Transverse colon (tissue), 4 donors: Measurements from ENCODE around the gene ABHD17A. TPM values are rescaled to one million over a fixed set of nuclear protein-coding genes. Genes with fewer than 3 reads are reported as not detected.

Experiments used
- DNase-seq: peaks from one replicate; pipeline ENCODE4 v3.0.0-alpha.2; 2019
- H3K27ac ChIP-seq, 4 donors: fragments of 200-600 bp; sonication (generic); 2 replicates each; pipeline ENCODE4 v1.5.1; 2016 to 2018; ENCODE audit warnings: inconsistent platforms in 4 of 4
- H3K27me3 ChIP-seq: fragments of 200-600 bp; sonication (generic); 2 replicates; pipeline ENCODE4 v1.5.1; 2017; ENCODE audit warnings: inconsistent platforms
- H3K36me3 ChIP-seq, 4 donors: fragments of 200-600 bp; sonication (generic); 2 replicates each; pipeline ENCODE4 v1.5.1; 2017 to 2019; ENCODE audit warnings: inconsistent platforms in 4 of 4
- H3K4me1 ChIP-seq, 4 donors: fragments of 200-600 bp; sonication (generic); 2 replicates each; pipeline ENCODE4 v1.5.1; 2017 to 2020; ENCODE audit warnings: inconsistent platforms in 4 of 4
- H3K4me3 ChIP-seq, 4 donors: fragments of 200-600 bp; sonication (generic); 1 replicate in 1 of 4; 2 replicates in 3 of 4; pipeline versions ENCODE4 v1.5.1 to v1.6.1; 2017 to 2019; ENCODE audit warnings: inconsistent platforms in 4 of 4
- H3K9me3 ChIP-seq, 2 donors: fragments of 200-600 bp; sonication (generic); 2 replicates each; pipeline ENCODE4 v1.5.1; 2017 to 2019; ENCODE audit warnings: inconsistent platforms in 2 of 2
- CTCF ChIP-seq, 5 experiments: fragments of 200-600 bp in 3 of 5; fragments of 450-650 bp in 2 of 5; sonication (generic) in 3 of 5; IDR thresholded peaks; 1 replicate in 2 of 5; 2 replicates in 3 of 5; pipeline ENCODE4 v1.5.1; 2016 to 2017; ENCODE audit warnings: antibody characterized with exemption in 5 of 5, inconsistent platforms in 3 of 5, mild to moderate bottlenecking in 2 of 5, moderate library complexity in 1 of 5
- EP300 ChIP-seq: sonication (generic); formaldehyde crosslinking; IDR thresholded peaks from one replicate; pipeline ENCODE4 v1.6.1; 2017; ENCODE audit warnings: antibody characterized with exemption, low read depth
- POLR2A ChIP-seq: fragments of 450-650 bp; IDR thresholded peaks from one replicate; pipeline ENCODE4 v1.6.1; 2016; ENCODE audit warnings: antibody characterized with exemption, mild to moderate bottlenecking, moderate library complexity
- POLR2AphosphoS5 ChIP-seq, 3 donors: sonication (generic); formaldehyde crosslinking; IDR thresholded peaks; one replicate each; pipeline ENCODE4 v1.6.1; 2016; ENCODE audit warnings: antibody characterized with exemption in 3 of 3
- WGBS, 2 donors: methylation state at CpG; one replicate each; pipeline ENCODE4 v1.1.5; 2018; ENCODE audit warnings: low coverage in 1 of 2; 5-methylcytosine and 5-hydroxymethylcytosine counted together
- in situ Hi-C, 4 donors: fragments of 200-750 bp; cut with MboI; loops; one replicate each; pipeline versions ENCODE4 v1.15.0 to v1.15.1; 2017; ENCODE audit warnings: low sequenced_read_pairs in 3 of 4, low pct_ligation_motif_present in 1 of 4, low pct_unique_long_range_greater_than_20kb in 1 of 4
- intact Hi-C: fragments of 100-400 bp; cut with DNase I; formaldehyde crosslinking; loops from one replicate; pipeline ENCODE4 v1.15.1; 2023; ENCODE audit warnings: low total_unique reads
- total RNA-seq, 4 donors: library from RNA; depleted of rRNA; stranded (reverse); fragments of >200 nt; gene quantifications; one replicate each; pipeline ENCODE4 v1.1.0, GENCODE V29; 2016

ABHD17A gene
- total RNA-seq, 4 donors from 2014 or later, result 90.0 to 179 (median 140) TPM

DNA sequence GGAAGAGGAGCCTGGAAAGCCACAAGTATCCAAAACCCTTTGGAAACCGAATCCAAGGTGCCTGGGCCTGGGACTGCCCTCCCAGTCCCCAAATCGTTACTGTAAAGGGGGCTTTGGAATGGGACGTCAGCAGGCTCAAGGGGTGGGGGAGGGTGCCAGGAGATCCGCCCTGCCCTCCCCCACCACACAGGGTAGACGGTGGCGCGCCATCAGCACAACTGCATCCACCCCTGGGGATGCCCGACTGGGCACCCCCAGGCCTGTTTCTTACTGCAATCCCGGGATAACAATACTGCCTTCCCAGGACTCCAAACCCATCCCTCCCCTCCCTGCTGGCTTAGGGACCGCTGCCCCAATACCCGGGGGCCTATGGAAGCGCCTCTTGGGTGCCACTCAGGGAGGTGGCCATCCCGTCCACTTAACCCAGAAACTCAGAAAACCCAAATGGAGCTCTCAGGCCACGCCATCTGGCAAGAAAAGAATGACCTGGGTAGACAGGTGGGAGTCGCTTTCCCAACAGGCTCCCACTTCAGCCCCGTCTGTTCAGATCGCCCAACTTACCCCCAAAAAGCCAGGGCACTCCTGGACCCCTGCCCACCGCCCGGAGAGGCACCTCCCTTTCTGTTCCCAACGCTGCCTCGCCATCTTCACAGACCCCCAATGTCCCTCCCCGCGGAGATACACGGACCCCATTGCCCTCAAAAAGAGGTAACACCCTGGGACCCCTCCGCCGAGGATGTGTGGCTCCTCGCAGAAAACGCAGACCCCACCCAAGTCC is 24.3 kb downstream of the ABHD17A start:
- Histone ChIP-seq H3K27ac (peak overlapping the region; percentile 91 to 96 (median 93)), H3K36me3 (no peaks in the 10 kb centered on the region), H3K4me3 (peak overlapping the region in 2 of 4 donors; percentile 73 to 75), H3K9me3 (no peaks in the 10 kb centered on the region), H3K27me3 (no peaks in the 10 kb centered on the region), H3K4me1 (peaks cover 55 to 77% (median 65%) of the 10 kb centered on the region in 4 donors)
- in situ Hi-C loops, result no loop called here
- intact Hi-C loops, result no loop called here
- WGBS, 2 donors, result 49 to 67% methylated on average over 4 to 27 of the region's 28 CpGs
- DNase-seq, result no peak
- no peak for TF ChIP-seq POLR2A
- no peak for TF ChIP-seq CTCF (IDR thresholded peaks at IDR 0.05)
- no peak for TF ChIP-seq POLR2AphosphoS5 (IDR thresholded peaks at IDR 0.05)

DNA sequence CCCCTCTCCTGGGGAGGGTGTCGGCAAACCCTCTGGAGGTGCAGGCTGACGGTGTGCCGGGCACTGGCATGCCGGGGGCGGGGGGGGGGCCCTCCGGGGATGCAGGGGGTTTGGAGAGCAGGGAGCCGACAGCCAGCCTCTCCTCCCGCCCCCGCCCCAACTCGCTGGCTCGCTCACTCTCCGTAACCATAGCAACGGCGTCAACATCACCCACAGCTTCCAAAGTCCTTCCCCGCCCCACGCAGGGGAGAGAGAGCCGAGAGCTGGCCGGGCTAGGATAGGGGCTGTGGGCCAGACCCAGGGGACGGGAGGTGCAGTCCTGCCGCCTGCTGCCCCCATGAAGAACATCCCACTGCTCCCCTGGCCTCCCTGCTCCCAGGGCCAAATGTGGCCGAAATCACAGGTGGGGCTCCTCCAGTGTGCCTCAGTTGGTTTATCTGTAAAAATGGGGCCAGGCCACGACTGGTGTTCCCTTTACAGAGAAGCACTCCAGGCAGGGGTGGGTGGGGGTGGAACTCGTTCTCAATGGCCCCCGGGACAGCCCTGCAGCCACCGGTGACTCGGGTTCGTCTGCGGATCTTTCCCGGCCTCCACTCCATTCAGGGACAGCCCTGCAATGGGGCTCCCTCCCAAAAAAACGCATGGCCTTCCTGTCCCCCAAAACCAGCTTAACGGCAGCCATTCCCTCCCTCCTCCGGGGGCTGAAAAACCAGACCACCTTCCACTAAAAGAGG is 25.1 kb downstream of the ABHD17A start:
- 20% methylated on average over 18 of the region's 32 CpGs; no CpG with 5 or more reads in 1 of the 2 donors for WGBS, 2 donors
- H3K4me1 ChIP-seq, result peaks cover 60 to 82% (median 71%) of the 10 kb centered on the region in 4 donors
- intact Hi-C loops, result no loop called here
- peak overlapping the region in 2 of 4 donors; percentile 21 to 75 for H3K4me3 ChIP-seq
- in situ Hi-C loops, result no loop called here
- no peaks in the 10 kb centered on the region for H3K9me3 ChIP-seq
- TF ChIP-seq POLR2AphosphoS5 (IDR thresholded peaks at IDR 0.05) (peak in 2 of 3 donors; percentile 43 to 64), POLR2A (peak; percentile 57), EP300 (no peak), CTCF (IDR thresholded peaks at IDR 0.05) (no peak)
- peak overlapping the region; percentile 91 to 96 (median 93) for H3K27ac ChIP-seq
- H3K27me3 ChIP-seq, result no peaks in the 10 kb centered on the region
- DNase-seq, result peak; percentile 85
- no peaks in the 10 kb centered on the region for H3K36me3 ChIP-seq

DNA sequence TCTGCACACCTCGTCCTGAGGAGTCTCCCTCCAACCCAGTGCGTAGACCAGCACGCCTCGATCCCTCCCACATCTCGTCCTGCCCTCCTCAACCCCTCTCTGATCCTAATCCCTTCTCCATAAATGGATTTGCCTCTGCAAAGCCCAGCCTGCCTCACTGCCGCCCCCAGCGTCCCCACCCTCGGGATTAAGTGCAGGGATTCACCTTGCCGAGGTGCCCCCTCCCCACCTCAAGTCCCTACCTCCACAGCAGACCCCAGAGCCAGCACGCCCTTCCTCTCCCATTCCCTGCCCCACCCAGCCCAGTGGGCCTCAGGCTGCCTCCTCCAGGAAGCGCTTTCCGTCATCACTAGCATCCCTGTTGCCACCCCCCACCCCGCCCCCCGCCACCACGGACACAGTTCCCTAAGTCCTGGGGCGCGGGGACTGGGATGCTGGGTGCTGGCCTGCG is 25.9 kb downstream of the ABHD17A start:
- Histone ChIP-seq H3K27ac (peak overlapping the region; percentile 91 to 96 (median 93)), H3K36me3 (no peaks in the 10 kb centered on the region), H3K4me3 (peak overlapping the region in 1 of 4 donors; percentile 21), H3K4me1 (peaks cover 60 to 82% (median 75%) of the 10 kb centered on the region in 4 donors), H3K27me3 (no peaks in the 10 kb centered on the region), H3K9me3 (no peaks in the 10 kb centered on the region)
- no peak for DNase-seq
- in situ Hi-C loops, result no loop called here
- 9 to 40% methylated on average over 7 to 18 of the region's 18 CpGs for WGBS, 2 donors
- intact Hi-C loops, result no loop called here
- TF ChIP-seq POLR2AphosphoS5 (IDR thresholded peaks at IDR 0.05), result no peak
- no peak for TF ChIP-seq POLR2A
- no peak for TF ChIP-seq CTCF (IDR thresholded peaks at IDR 0.05)
- no peak for TF ChIP-seq EP300

DNA sequence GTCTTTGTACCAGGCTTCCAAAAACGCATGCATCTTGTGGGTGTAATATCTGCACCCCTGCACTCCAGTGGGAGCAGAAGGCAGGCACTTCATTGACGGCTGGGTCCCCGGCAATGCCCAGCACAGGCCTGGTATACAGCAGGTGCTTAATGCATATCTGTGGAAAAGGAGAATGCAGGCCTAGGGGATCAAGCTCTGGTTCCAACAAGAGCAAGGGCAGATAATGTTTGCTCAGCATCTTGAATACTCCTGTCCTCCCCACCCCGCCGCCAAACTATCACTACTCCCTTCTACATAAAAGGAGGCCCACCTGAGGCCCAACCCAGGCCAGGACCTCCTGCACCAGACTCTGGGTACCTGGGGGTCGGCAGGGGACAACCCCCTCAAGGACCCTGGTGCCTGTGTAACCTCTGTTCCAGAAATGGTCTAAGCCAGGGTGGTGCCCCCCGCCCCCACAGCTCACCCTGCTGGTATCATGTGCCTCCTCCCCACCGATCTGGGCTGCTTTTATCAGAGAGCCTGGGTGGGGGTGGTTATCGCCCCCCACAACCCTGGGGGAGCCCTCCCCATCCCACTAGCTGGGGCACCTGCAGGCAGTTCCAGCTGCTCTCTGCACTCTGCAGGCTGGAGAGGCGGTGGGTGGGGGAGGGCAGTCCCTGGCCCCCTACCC is 26.7 kb downstream of the ABHD17A start:
- Histone ChIP-seq H3K27me3 (no peaks in the 10 kb centered on the region), H3K9me3 (no peaks in the 10 kb centered on the region), H3K36me3 (no peaks in the 10 kb centered on the region), H3K27ac (peak overlapping the region; percentile 91 to 96 (median 93)), H3K4me1 (peaks cover 67 to 87% (median 83%) of the 10 kb centered on the region in 4 donors), H3K4me3 (no peak overlapping the region)
- WGBS, 2 donors, result 28% methylated on average over 9 of the region's 10 CpGs; no CpG with 5 or more reads in 1 of the 2 donors
- in situ Hi-C loops, result no loop called here
- no peak for TF ChIP-seq CTCF (IDR thresholded peaks at IDR 0.05)
- no peak for TF ChIP-seq POLR2AphosphoS5 (IDR thresholded peaks at IDR 0.05)
- no peak for TF ChIP-seq EP300
- TF ChIP-seq POLR2A, result no peak
- intact Hi-C loops, result no loop called here
- DNase-seq, result no peak
